ENCODE measurements around the gene KLHL18. TPM values are rescaled to one million over a fixed set of nuclear protein-coding genes. Genes with fewer than 3 reads are reported as not detected.

KLHL18 gene
- total RNA-seq, 4 donors from 2014 or later = 10.3 to 11.9 (median 10.4) TPM

DNA sequence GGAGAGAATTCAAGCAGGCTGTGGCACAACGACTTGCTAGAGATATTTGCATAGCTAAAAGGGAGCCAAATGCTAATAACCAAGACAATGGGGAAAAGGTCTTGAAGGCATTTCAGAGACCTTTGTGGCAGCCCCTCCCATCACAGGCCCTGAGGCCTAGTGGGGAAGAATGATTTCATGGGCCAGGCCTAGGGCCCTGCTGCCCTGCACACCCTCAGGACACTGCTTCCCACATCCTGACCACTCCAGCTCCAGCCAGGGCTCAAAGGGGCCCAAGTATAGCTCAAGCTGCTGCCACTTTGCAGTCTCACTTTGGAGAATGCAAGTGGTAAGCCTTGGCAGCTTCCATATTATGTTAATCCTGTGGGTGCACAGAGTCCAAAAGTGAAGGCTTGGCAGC, 76.6 kb downstream of the KLHL18 start:
- TF ChIP-seq, protein P1, sequence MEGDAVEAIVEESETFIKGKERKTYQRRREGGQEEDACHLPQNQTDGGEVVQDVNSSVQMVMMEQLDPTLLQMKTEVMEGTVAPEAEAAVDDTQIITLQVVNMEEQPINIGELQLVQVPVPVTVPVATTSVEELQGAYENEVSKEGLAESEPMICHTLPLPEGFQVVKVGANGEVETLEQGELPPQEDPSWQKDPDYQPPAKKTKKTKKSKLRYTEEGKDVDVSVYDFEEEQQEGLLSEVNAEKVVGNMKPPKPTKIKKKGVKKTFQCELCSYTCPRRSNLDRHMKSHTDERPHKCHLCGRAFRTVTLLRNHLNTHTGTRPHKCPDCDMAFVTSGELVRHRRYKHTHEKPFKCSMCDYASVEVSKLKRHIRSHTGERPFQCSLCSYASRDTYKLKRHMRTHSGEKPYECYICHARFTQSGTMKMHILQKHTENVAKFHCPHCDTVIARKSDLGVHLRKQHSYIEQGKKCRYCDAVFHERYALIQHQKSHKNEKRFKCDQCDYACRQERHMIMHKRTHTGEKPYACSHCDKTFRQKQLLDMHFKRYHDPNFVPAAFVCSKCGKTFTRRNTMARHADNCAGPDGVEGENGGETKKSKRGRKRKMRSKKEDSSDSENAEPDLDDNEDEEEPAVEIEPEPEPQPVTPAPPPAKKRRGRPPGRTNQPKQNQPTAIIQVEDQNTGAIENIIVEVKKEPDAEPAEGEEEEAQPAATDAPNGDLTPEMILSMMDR (IDR thresholded peaks at IDR 0.05; ENCODE audit: low read depth) = no peak

GRCh38 chr3:47362701-47363100, 80.0 kb downstream of the KLHL18 start:
- TF ChIP-seq, protein P1 (IDR thresholded peaks at IDR 0.05; ENCODE audit: low read depth) = no peak

GRCh38 chr3:47365213-47366153, 82.7 kb downstream of the KLHL18 start:
- TF ChIP-seq, protein P1 (IDR thresholded peaks at IDR 0.05; ENCODE audit: low read depth) = no peak

GRCh38 chr3:47366833-47367232, 84.1 kb downstream of the KLHL18 start:
- TF ChIP-seq, protein P1 (IDR thresholded peaks at IDR 0.05; ENCODE audit: low read depth) = no peak

DNA sequence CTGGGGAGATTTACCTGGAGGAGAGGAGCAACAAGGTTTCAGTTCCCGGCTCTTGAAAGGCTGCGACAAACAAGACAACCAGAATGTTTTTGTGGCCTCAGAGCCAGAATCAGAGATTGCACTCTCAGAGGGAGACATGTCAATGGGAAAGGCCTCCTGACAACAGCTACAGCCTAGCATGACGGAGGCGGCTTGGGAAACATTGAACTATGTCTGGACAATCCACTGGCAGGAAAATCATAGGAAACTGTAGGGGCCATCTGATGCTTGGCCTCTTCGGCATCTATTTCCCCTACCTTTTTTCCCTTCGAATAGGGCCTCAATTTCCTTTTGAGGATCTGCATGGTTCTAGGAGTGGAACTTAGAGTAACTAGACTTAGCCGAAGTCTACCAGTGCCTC, 84.9 kb downstream of the KLHL18 start:
- TF ChIP-seq, protein P1 (IDR thresholded peaks at IDR 0.05; ENCODE audit: low read depth) = no peak

DNA sequence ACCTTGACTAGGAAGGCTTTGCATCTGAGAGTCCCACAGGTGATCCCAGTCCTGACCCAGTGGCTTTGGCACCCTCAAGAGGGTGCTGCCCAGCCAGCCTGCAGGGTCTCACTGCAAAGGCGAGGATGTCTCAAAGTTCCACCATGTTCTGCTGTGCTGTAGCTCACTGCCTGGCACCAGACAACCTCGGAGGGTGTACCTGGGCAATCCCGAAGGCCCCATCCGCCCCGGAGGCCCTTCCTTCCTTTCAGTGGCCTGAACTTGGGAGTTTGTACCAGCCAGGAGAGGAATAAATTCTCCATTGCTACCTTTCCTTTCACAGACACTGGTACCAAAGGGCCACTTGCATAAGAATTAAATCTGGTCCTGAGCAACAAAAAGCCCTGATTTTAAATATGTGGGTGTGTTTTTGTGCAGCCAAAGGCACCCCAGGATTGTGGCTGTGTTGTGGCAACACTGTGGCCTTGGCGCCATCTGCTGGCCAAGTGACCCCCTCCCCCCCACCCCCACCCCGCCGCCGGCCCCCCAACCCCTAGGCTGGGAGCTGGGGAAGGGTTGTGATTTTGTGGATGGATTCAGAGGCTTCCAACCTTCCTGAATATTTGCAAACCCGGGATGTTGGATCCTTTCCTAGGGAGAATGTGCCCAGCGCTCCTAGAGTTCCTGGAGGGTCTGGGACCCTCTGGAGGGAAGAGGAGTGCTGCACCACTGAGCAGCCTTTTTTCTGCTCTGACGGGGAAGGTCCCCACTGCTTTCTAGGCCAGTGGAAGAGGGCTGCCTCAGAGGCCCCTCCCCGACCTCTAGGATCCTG, 88.3 kb downstream of the KLHL18 start:
- TF ChIP-seq, protein P1 (IDR thresholded peaks at IDR 0.05; ENCODE audit: low read depth) = no peak

DNA sequence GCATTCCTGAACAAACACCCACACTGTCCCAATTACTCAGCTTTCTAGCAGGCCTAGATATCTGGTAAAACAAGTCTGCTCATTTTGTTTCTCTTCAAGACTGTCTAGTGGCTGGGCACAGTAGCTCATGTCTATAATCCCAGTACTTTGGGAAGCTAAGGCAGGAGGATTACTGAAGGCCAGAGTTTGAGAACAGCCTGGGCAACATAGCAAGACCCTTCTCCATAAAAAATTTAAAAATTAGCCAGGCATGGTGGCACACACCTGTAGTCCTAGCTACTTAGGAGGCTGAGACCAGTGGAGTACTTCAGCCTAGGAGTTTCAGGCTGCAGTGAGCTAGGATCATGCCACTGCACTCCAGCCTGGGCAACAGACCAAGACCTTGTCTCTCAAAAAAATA, 91.8 kb downstream of the KLHL18 start:
- TF ChIP-seq, protein P1 (IDR thresholded peaks at IDR 0.05; ENCODE audit: low read depth) = no peak
